Endothelial cell (in vitro differentiated cells): ENCODE data around the gene SLIT1. TPM values are rescaled to one million over a fixed set of nuclear protein-coding genes. Genes with fewer than 3 reads are reported as not detected.

Source experiments
- DNase-seq: peaks from one replicate; pipeline ENCODE4 v3.0.0; 2021; ENCODE audit warnings: low spot score
- H3K27ac Mint-ChIP-seq: one replicate; pipeline ENCODE4 v1.8.0; 2021; ENCODE audit warnings: mixed read lengths, inconsistent platforms; ENCODE audit not compliant: unreplicated experiment
- H3K27me3 Mint-ChIP-seq: one replicate; pipeline ENCODE4 v1.8.0; 2021; ENCODE audit warnings: mild to moderate bottlenecking, moderate library complexity, mixed read lengths, inconsistent platforms; ENCODE audit not compliant: unreplicated experiment
- H3K36me3 Mint-ChIP-seq: one replicate; pipeline ENCODE4 v1.8.0; 2021; ENCODE audit warnings: mild to moderate bottlenecking, low read depth, mixed read lengths, inconsistent platforms; ENCODE audit not compliant: unreplicated experiment
- H3K4me1 Mint-ChIP-seq: one replicate; pipeline ENCODE4 v1.8.0; 2021; ENCODE audit warnings: mild to moderate bottlenecking, mixed read lengths, inconsistent platforms; ENCODE audit not compliant: unreplicated experiment
- H3K4me3 Mint-ChIP-seq: one replicate; pipeline ENCODE4 v1.8.0; 2021; ENCODE audit warnings: mild to moderate bottlenecking, mixed read lengths, inconsistent platforms; ENCODE audit not compliant: unreplicated experiment
- H3K9me3 Mint-ChIP-seq: one replicate; pipeline ENCODE4 v1.8.0; 2021; ENCODE audit warnings: mixed read lengths, inconsistent platforms; ENCODE audit not compliant: unreplicated experiment
- total RNA-seq: library from RNA; stranded (reverse); fragmentation: NEBNext Ultra II Directional; extraction: Animal tissue kit (Norgen Biotek cat#: 25700); gene quantifications from one replicate; pipeline ENCODE4 v1.2.1, GENCODE V29; 2021; ENCODE audit not compliant: unreplicated experiment
- TF ChIP-seq, protein P1 (sequence below): fragments of 200-600 bp; sonication (generic); IDR thresholded peaks from one replicate; pipeline ENCODE4 v1.5.0; 2021; ENCODE audit warnings: antibody characterized with exemption; ENCODE audit not compliant: unreplicated experiment

Gene SLIT1
- total RNA-seq, 1 donor from 2014 or later, result 0.54 TPM

DNA sequence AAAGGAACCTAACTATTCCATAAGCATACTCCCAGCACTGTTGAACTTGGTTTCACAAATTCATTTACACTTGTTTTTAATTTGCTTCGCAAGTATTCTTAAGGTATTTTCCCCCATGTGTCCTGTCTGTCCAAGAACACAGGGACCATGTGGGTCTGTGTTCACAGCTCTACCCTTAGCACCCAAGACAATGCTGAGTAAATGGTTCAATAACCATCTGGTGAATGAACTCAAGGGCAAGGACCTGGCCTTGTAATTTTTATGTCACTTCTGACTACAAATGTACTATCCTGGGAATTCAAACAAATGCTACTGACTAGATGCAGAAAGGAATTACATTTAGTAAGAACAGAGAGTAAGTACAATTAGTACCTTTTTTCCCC is 43.0 kb upstream of the SLIT1 start:
- Mint-ChIP-seq H3K4me3 (no peak overlapping the region), H3K36me3 (no peaks in the 10 kb centered on the region), H3K4me1 (peaks cover 3% of the 10 kb centered on the region), H3K27me3 (no peaks in the 10 kb centered on the region), H3K27ac (no peak overlapping the region), H3K9me3 (no peaks in the 10 kb centered on the region)
- no peak for DNase-seq
- TF ChIP-seq, protein P1, sequence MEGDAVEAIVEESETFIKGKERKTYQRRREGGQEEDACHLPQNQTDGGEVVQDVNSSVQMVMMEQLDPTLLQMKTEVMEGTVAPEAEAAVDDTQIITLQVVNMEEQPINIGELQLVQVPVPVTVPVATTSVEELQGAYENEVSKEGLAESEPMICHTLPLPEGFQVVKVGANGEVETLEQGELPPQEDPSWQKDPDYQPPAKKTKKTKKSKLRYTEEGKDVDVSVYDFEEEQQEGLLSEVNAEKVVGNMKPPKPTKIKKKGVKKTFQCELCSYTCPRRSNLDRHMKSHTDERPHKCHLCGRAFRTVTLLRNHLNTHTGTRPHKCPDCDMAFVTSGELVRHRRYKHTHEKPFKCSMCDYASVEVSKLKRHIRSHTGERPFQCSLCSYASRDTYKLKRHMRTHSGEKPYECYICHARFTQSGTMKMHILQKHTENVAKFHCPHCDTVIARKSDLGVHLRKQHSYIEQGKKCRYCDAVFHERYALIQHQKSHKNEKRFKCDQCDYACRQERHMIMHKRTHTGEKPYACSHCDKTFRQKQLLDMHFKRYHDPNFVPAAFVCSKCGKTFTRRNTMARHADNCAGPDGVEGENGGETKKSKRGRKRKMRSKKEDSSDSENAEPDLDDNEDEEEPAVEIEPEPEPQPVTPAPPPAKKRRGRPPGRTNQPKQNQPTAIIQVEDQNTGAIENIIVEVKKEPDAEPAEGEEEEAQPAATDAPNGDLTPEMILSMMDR, result no peak

DNA sequence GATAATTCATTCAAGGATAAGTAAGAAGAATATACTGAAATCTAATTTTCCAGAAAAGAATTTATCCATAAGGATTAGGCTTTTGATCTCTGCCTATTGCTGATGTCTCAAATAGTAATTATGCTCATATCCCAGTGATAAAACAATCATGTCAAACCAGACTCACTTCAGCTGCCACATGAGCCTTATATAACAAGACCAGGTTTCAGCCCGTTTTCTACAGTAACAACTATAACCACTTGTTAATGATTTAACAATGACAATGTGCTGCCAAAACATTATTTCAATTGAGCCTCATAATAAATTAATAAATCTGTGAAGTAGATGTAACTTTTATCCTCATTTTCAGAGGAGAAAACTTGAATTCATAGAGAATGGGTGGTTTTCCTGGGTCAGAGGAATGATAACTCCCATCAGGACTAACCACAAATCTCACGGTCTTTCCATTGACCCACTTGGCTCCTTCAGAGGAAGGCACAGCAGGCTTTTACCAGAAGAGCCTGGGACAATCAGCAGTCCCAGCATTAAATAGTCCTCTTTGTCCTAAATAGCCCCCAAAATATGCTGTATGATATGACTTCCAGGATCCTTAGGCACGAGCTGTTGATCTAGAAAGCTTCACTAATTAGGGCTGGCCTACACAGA is 42.5 kb upstream of the SLIT1 start:
- TF ChIP-seq, protein P1, result no peak
- no peaks in the 10 kb centered on the region for H3K9me3 Mint-ChIP-seq
- no peaks in the 10 kb centered on the region for H3K27me3 Mint-ChIP-seq
- no peaks in the 10 kb centered on the region for H3K36me3 Mint-ChIP-seq
- H3K4me3 Mint-ChIP-seq, result no peak overlapping the region
- H3K27ac Mint-ChIP-seq, result no peak overlapping the region
- H3K4me1 Mint-ChIP-seq, result peaks cover 3% of the 10 kb centered on the region
- no peak for DNase-seq

DNA sequence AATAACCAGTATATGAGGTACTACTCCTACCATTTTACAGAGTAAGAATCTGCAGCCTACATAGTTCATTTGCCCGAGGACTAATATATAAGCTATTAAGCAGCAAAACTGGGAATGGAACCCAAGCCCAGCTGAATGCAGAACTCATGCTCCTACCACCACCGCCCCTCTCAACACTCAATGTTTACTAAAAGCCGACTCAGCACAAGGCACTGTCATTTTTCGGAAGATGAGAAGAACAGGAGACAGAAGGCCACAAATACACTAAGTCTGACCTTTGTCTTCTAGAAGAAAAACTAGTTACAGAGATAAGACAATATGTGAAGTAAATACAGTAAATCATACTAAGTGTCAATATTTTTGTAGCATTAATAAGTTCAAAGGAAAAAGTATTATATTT is 40.6 kb upstream of the SLIT1 start:
- TF ChIP-seq, protein P1, result no peak
- H3K27ac Mint-ChIP-seq, result no peak overlapping the region
- H3K4me3 Mint-ChIP-seq, result no peak overlapping the region

DNA sequence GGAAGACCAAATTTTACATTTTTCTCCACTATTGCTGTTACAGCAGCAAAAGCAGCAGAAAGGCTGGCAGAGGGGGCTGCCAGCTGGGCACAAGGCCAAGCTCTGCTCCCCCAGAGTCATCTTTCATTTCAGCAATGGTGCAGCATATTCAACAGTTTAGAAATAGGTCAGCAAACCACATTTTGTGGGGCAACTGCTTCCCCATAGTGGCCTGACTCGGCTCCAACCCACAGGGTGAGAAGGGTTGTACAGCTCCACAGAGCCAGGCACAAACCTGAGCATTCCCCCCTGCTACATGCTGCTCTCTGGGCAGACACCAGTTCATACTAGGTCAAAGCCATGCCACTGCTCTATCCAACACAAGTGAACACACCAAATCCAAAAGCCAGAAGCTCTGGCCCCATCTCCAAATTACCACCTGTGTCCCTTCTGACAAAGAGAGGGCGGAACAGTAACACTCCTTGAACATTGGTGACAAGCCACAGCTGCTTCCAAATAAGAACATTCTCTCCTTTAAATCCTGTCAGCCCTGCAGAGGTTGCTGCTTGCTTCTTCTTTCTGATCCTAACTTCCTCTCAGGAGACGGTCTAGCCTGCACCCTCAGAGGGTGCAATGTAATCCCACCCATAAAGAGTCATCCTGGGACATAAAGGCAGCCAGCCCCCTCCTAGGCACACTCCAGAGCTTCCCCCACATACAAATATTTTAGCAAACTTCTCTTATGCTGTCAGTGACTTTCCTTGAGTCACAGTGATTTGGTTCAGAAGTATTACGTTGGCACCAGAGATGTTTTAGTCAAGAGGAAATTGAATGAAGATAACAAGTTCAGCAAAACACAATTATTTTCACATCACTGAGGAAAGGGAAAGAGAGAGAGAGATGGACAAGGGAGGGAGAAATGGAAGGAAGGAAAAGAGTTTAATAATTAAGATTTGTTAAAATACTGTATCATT is 39.0 kb upstream of the SLIT1 start:
- no peaks in the 10 kb centered on the region for H3K36me3 Mint-ChIP-seq
- no peak overlapping the region for H3K4me3 Mint-ChIP-seq
- H3K27me3 Mint-ChIP-seq, result no peaks in the 10 kb centered on the region
- TF ChIP-seq, protein P1, result no peak
- H3K9me3 Mint-ChIP-seq, result no peaks in the 10 kb centered on the region
- H3K4me1 Mint-ChIP-seq, result peaks cover 3% of the 10 kb centered on the region
- DNase-seq, result no peak
- H3K27ac Mint-ChIP-seq, result no peak overlapping the region

More for the DNA sequence above, 40.6 kb upstream of the SLIT1 start:
- Mint-ChIP-seq H3K27me3 (no peaks in the 10 kb centered on the region), H3K4me1 (peaks cover 3% of the 10 kb centered on the region), H3K36me3 (no peaks in the 10 kb centered on the region), H3K9me3 (no peaks in the 10 kb centered on the region)
- no peak for DNase-seq
